ENCODE results near the gene CEP170B. TPM values are rescaled to one million over a fixed set of nuclear protein-coding genes. Genes with fewer than 3 reads are reported as not detected.
A peak's percentile ranks its signal among the peaks of the same experiment; 100 is the strongest.

The CEP170B gene
- total and polyA plus RNA-seq, 2 of the 13 experiments (the other 11 are each of a cell fraction or from before 2014, with no cell fraction given) = 4.3 to 8.8 TPM

- TF ChIP-seq ZNF501 (CRISPR knock-in tag; IDR thresholded peaks at IDR 0.05) = 0 out of 2 replicates have a peak, but pooled peaks have one; percentile 60
- peak; percentile 38 for TF ChIP-seq AGO1 (IDR thresholded peaks at IDR 0.05; ENCODE audit: low read depth, low read length, poor library complexity, severe bottlenecking)
- 0 out of 2 replicates have a peak, but pooled peaks have one; percentile 26 for TF ChIP-seq RFXAP (CRISPR knock-in tag; IDR thresholded peaks at IDR 0.05; ENCODE audit: borderline replicate concordance)
- TF ChIP-seq SMARCC2 (IDR thresholded peaks at IDR 0.05) = no peak
- peak; percentile 61 for TF ChIP-seq SRSF1 (optimal IDR thresholded peaks at IDR 0.05; ENCODE audit: low read depth, low read length)
- TF ChIP-seq ZNF264 (CRISPR knock-in tag; IDR thresholded peaks at IDR 0.05) = no peak
- no peak for TF ChIP-seq ZNF768 (CRISPR knock-in tag; IDR thresholded peaks at IDR 0.05)
- peak; percentile 43; the same call in 1 of the 2 replicates for TF ChIP-seq TAF1 (CRISPR knock-in tag; IDR thresholded peaks at IDR 0.05)
- peak; percentile 64 for TF ChIP-seq SAP130 (CRISPR knock-in tag; IDR thresholded peaks at IDR 0.05; ENCODE audit: low read depth)
- TF ChIP-seq ZNF766 (CRISPR knock-in tag; IDR thresholded peaks at IDR 0.05; ENCODE audit: borderline replicate concordance) = 0 out of 2 replicates have a peak, but pooled peaks have one; percentile 44
- no peak for TF ChIP-seq NR2F2 (IDR thresholded peaks at IDR 0.05; ENCODE audit: borderline replicate concordance, low read depth)
- TF ChIP-seq ISX (CRISPR knock-in tag; conservative IDR thresholded peaks at IDR 0.05) = no peak
- no peak for TF ChIP-seq THAP8 (CRISPR knock-in tag; IDR thresholded peaks at IDR 0.05; ENCODE audit: borderline replicate concordance)
- no peak for TF ChIP-seq CENPT (CRISPR knock-in tag; IDR thresholded peaks at IDR 0.05; ENCODE audit: low read depth)
- peak; percentile 58; the same call in 1 of the 2 replicates for TF ChIP-seq HIVEP1 (CRISPR knock-in tag; IDR thresholded peaks at IDR 0.05)
- no peak for TF ChIP-seq NKX3-1 (CRISPR knock-in tag; IDR thresholded peaks at IDR 0.05)
- TF ChIP-seq KDM5B (CRISPR knock-in tag; IDR thresholded peaks at IDR 0.05; ENCODE audit: borderline replicate concordance) = 0 out of 2 replicates have a peak, but pooled peaks have one; percentile 37
- 0 out of 2 replicates have a peak, but pooled peaks have one; percentile 28 for TF ChIP-seq CHCHD3 (CRISPR knock-in tag; IDR thresholded peaks at IDR 0.05)
- peak; percentile 61; the same call in 1 of the 2 replicates for TF ChIP-seq GABPB1 (CRISPR knock-in tag; IDR thresholded peaks at IDR 0.05)
- no peak for TF ChIP-seq JUNB (CRISPR knock-in tag; IDR thresholded peaks at IDR 0.05; ENCODE audit: borderline replicate concordance)
- TF ChIP-seq HNRNPLL (IDR thresholded peaks at IDR 0.05; ENCODE audit: low read depth, low read length, poor library complexity, severe bottlenecking) = peak; percentile 43
- TF ChIP-seq TBL1XR1 (IDR thresholded peaks at IDR 0.05; ENCODE audit: borderline replicate concordance, low read length, partially characterized antibody) = no peak
- TF ChIP-seq ZNF781 (CRISPR knock-in tag; IDR thresholded peaks at IDR 0.05; ENCODE audit: borderline replicate concordance, not compliant biosample characterization) = no peak
- peak; percentile 49 for TF ChIP-seq RBFOX2 (IDR thresholded peaks at IDR 0.05; ENCODE audit: low read depth, low read length)
- peak; percentile 37; the same call in 1 of the 2 replicates for TF ChIP-seq ZFP91 (CRISPR knock-in tag; IDR thresholded peaks at IDR 0.05; ENCODE audit: borderline replicate concordance)
These were observed 768 bp downstream of the CEP170B start (continued) for GRCh38 chr14:104865631-104866441.
